Islet precursor cell (in vitro differentiated cells): ENCODE data around the gene SPRY4.
A peak's percentile ranks its signal among the peaks of the same experiment; 100 is the strongest.
"Not testable (repeated sequence)": the region's sequence is repeated elsewhere in the genome, so short reads cannot be mapped to it uniquely, and the experiment has no call there.

ENCODE experiments used
- DNase-seq: peaks from one replicate; pipeline ENCODE4 v3.0.0-alpha.2; 2018

SPRY4 gene

DNA sequence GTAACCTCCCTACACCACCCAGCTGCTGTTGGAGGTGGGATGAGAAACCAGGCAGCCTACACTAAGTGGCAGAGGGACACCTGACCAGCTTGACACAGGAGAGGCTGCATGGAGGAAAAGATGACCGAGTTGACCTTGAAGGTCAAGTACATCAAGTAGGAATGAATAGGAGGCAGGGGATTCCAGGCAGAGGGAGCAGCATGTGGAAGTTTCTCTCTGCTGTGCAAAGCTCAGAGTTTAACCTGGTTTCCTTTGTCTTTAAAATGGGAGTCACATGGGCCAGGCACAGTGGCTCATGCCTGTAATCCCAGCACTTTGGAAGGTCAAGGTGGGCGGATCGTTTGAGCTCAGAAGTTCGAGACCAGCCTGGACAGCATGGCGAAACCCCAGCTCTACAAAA, 32.6 kb downstream of the SPRY4 start:
- no peak for DNase-seq

DNA sequence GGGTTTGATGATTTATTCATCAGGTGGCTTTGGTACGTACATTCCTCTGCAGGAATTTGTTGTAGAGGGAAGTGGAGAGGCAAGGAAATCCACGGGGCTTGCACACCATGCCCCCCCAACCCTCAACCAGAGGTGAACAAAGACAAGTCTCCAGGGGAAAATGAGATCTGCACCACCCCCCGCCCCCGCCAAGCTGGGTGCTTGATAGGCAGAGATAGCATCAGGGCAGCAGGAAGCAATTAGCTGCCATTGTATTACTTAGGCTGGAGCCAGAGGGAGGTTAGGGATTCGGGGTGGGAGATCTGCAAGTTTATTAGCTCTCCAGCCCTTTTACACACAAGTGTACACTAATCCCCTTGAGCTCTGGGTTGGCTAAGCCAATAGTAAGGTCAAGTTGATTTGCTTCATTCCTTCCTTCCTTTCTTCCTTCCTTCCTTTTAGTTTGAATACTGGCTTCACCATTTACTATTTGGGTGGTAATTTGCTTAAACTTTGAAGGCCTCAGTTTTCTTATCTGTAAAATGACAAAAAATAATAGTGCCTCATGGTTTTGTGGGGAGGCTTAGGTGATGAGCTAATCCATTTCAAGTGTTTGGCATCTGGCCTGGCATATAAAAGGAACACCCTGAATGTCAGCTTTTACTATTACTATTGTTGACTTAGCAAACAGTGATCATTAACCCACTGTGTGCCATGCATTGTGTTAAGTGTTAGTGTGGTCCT, 34.1 kb downstream of the SPRY4 start:
- DNase-seq, result peak; percentile 88

DNA sequence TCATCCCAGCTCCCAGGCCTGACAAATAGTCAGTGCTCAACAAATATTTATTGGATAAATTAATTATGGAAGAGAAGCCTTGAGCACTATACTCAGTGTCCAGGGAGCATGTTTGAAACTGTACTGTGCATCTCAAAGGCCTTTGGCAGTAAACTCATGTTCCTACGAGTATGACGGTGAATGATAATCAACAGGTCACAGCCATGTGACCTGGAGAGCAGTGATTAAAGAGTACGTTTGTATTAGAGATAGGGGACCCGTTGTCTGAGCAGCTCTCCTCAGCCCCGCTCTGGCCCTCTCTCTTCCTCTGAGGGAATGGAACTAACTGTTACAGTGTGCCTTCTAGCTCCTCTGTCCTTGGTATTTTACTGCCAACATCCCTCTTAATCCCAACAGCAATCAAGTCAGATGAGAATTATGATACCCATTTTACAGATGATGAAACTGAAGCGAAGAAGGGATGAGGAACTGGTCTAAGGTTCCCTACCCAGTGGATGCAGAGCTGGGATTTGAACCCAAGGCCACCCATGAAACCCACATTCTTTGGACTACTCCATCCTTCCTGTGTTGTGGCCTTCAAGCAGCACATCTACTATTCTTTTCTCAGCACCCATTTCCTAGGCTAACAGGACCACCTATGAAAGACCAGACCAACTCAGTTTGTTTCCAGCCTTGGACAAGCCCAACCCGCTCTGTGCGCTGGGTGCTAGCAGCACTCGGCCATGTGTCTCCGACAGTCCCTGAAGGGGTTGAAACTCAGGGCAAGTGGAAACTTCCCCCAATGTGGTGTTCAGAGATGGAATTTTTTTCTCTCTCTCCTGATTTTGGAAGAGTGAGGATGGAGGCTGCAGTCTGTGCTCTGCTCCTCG, 34.9 kb downstream of the SPRY4 start:
- DNase-seq, result no peak

DNA sequence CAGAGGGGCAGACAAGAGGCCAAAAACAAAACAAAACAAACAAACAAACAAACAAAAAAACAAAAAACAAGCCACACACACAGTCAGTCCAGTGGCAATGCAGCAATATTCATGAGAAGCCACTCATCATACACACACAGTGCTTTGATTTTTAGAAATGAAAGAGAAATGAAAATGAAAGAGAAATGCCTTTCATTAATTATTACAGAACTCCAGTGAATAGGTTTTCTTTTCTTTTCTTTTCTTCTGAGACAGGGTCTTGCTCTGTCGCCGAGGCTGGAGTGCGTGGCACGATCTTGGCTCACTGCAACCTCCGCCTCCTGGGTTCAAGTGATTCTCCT, 36.9 kb downstream of the SPRY4 start:
- DNase-seq, result no peak

DNA sequence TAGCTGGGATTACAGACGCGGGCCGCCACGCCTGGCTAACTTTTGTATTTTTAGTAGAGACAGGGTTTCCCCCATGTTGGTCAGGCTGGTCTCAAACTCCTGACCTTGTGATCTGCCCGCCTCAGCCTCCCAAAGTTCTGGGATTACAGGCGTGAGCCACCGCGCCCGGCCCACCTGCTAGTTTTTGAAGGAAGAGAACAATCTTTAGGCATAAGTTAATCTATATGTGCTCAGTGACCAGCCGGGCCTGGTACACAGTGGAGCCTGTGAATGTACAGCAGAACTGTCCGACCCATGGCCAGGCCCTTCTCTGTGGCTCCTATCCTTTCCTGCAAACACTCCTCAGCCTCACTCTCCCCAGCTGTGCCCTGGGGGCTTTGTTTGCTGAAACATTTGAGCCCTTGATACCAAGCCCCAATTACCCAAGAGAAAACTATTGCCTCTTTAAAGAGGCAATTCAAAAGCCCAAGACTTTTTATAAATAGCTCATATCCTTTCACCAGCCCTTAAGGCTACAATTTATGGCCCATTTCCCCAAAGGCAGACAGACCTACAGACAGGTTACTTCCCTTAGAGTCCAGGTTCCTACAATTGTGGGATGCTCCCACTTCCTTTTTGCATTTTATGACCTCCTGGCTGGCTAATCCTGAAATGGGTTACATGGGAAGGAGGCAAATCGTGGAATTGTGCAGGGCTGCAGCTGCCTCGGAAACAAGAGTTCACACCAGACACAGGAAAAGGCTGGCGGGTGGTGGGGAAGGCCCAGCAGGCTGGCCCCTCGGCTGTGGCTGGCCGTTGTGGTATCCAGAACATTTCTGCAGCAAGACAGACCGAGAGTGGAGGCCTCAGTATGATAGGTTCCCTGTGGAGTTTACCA, 37.5 kb downstream of the SPRY4 start:
- DNase-seq, result peak; percentile 96

DNA sequence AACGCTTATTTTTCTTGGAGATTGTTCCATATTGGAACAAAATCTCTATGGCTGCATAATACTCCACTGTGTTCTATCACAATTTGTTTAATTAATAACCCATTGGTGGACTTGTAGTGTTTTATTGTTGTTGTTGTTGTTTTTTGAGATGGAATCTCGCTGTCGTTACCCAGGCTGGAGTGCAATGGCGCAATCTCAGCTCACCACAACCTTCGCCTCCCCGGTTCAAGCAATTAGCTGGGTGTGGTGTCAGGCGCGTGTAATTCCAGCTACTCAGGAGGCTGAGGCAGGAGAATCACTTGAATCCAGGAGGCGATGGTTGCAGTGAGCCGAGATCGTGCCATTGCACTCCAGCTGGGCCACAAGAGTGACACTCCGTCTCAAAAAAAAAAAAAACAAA, 38.7 kb downstream of the SPRY4 start:
- peak; percentile 49 for DNase-seq

DNA sequence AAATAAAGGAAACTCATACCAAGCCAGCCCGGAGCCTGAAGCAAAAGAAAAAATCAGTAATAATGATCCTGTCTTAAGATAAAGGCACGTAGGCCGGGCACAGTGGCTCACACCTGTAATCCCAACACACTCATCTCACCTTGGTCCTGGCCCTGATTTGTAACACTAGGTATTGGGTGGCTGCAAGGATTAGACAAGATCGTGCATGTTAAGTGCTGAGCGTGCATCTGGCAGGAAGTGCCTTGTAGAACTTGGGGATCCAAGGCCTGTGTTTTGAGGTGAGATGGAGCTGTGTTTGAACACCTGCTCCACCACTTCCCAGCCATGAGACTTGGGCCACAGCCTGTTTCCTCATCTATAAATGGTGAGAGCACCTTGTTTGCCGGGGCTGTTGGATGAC, 41.5 kb downstream of the SPRY4 start:
- DNase-seq, result no peak

DNA sequence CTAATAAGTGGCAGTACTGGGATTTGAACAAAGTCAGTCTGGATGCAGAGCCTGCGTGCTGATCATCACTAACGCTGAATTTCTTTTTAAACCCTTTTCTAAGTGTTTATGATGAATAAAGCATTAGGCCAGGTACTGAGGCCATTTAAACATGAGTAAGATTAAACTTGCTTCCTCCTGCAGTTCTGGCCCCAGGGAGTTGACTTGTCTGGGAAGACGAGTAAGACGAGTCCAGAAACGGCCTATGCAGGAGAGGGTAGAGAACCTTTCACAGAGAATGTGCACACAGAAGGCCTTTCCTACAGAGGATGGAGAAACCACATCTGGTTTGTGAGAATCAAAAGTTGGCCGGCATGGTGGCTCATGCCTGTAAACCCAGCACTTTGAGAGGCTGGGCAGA, 42.9 kb downstream of the SPRY4 start:
- peak; percentile 58 for DNase-seq

DNA sequence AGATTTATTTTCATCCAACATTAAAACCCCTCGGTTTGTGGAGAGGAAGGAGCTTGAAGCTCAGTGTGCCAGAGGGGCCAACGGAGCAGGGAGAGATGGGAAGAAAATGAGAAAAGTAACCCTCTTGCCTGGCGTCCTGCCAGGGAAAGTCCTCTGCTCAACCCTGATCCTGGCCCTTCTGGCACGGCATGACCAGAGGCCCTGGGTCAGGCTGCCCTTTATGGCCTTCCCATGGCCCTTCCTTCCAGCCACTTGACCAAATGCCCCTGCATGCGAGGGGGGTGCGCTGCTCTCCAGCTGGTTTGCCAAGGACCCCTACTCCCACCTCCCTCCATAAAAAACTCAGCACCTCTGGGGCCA, 43.8 kb downstream of the SPRY4 start:
- DNase-seq, result no peak

DNA sequence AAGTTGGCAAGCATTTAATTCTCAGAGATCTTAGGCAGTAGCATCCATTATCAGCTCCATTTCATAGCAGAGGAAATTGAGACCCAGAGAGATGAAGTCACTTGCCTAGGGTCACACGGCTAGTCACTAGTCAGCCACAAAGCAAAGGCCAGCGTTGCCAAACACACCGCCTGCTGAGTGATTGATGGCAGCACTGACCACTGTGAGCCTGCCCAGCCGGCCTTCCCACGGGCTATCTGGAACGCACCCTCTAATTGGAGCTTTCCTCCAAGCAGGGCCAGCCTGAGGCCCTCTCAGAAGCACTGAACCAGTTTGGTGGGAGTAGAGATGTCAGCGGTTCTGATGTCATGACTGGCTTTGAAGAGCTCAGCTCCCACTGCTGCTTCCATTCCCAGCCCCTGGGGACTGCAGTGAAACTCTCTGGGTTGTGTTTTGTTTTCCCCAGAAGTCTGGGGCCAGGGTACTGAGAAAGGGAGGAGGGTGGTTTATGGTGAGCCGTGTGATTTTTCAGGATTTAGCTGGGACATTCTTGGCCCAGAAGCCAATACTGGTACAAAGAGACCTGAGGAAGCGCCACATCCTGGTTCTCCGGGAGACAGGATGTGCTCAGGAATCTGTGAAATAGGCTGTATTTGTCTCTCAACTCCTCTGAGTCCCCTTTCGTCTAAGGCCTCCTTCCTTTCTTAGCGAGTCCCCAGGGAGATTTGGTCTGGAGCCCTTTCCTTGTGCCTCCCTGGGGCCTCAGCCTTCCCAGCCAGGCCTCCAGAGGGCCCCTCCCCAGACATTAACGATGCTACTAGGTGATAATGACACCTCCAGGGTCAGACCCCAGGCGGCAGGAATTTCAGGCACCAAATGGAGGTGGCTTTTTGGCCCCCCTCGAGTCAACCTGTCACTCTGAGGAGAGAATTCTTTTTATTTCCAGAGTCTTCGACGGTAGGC, 44.5 kb downstream of the SPRY4 start:
- DNase-seq, result peak; percentile 99

DNA sequence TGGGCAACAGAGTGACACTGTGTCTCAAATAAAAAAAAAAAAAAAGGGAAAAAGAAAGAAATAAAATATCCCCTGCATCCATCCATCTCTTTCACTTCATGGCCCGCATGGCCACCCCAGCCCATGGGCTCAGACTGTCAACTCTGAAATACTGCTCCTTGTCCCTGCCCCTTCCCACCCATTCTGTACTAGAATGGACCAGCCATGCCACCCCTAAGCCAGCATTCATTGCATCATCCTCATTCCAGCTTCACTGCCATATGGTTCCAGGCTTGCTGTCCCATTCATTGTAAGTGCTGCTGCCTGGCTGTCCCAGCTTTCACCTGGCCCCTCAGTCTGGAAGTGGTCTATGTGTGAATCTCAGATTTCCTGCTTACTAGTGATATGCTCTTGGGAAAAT, 46.2 kb downstream of the SPRY4 start:
- peak; percentile 52 for DNase-seq

DNA sequence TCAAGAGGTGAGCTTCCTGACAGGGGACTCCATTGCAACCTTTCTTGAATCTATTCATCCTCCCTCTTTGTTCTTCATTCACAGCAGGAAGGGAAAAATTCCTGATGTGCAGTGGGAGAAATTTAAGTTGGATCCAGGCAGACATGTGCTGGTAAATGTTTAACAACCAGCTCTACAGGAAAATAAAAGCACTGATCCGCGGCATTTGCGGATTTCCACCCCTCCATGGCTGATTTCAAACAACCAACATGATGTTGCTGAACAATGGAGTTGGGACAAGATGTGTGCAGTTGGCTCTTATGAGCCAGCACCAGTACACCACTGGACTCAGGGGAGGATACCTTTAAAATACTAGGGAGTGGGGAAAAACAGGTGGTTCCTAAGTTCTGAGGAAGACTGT, 47.0 kb downstream of the SPRY4 start:
- peak; percentile 5 for DNase-seq

DNA sequence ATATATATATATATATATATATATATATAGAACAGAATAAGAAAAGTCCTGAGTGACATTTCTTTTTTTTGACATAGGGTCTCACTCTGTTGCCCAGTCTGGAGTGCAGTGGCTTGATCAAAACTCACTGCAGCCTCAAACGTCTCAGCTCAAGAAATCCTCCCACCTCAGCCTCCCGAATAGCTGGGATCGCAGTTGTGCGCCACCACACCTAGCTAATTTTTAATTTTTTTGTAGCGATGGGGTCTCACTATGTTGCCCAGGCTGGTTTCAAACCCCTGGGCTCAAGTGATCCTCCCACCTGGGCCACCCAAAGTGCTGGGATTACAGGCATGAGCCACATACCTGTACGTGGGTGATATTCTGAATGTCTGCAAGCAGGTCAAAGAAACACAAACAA, 48.3 kb downstream of the SPRY4 start:
- DNase-seq, result no peak

DNA sequence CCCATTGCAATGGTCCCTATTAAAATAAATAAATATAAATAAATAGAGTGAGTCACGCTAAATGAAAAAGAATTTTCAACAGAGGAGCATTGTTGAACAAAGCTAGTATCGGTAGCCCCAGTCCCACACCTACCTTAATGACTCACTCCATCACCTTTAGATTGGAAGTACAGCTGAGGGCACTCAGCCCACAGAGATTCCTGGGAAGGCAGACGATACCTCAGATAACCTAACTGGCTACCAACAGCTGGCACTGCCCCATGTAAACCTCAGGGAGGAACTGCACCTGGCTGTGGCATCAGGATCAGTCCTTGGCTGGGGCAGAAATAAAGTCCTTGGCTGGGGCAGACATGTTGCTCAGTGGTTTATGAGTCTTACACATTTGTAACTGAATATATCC, 49.3 kb downstream of the SPRY4 start:
- peak; percentile 47 for DNase-seq

DNA sequence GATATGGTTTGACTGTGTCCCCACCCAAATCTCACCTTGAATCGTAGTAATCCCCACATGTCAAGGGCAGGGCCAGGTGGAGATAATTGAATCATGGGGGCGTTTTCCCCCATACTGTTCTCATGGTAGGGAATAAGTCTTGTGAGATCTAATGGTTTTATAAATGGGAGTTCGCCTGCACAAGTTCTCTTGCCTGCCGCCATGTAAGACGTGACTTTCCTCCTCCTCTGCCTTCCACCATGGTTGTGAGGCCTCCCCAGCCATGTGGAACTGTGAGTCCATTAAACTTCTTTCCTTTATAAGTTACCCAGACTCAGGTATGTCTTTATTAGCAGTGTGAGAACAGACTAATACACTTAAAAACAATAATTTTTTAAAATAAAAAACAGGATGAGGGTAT, 52.2 kb downstream of the SPRY4 start:
- not testable (repeated sequence) for DNase-seq

DNA sequence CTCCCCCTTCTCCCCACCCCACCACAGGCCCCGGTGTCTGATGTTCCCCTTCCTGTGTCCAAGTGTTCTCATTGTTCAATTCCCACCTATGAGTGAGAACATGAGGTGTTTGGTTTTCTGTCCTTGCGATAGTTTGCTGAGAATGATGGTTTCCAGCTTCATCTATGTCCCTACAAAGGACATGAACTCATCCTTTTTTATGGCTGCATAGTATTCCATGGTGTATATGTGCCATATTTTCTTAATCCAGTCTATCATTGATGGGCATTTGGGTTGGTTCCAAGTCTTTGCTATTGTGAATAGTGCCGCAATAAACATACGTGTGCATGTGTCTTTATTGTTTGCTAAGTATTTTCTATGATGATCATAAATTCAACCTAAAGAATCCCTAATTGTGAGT, 60.7 kb downstream of the SPRY4 start:
- not testable (repeated sequence) for DNase-seq

DNA sequence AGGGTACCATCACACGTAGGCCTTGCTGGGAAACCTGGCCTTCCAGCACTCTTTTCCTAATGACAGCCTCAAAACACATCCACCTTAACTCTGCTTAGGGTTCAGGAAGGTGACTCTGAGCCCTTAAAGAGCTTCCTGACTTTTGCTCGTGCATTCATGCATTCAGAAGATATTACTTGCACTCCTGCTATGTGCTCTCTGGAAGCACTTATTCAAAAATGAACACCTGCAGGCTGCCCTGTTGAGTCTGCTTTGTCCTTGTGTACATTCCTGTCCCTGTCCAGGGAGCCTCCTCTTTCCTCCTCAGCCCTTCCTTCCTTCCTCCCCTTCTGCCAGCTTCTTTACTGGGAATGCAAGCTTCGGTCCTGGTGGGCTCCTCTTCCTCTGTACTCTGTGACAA, 61.5 kb downstream of the SPRY4 start:
- no peak for DNase-seq

DNA sequence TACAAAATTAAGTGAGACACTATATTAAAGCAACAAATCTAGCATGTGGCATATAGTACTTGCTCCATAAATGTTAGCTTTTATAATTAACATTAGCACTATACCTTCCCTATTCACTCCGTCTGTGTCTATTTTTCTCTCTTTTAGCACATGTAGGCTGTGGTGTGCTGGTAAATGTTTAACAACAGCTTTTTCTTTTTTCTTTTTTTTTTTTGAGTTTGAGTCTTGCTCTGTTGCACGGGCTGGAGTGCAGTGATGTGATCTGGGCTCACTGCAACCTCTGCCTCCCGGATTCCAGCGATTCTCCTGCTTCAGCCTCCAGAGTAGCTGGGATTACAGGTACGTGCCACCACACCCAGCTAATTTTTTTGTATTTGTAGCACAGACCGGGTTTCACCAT, 62.1 kb downstream of the SPRY4 start:
- no peak for DNase-seq
